Raji (cell line): ENCODE data around the gene CALM1.

Experiments
- POLR2A ChIP-seq: IDR thresholded peaks from 2 replicates; pipeline ENCODE4 v1.6.1; 2011; ENCODE audit warnings: low read depth, low read length, control low read depth; ENCODE audit not compliant: insufficient read depth

Gene CALM1

DNA sequence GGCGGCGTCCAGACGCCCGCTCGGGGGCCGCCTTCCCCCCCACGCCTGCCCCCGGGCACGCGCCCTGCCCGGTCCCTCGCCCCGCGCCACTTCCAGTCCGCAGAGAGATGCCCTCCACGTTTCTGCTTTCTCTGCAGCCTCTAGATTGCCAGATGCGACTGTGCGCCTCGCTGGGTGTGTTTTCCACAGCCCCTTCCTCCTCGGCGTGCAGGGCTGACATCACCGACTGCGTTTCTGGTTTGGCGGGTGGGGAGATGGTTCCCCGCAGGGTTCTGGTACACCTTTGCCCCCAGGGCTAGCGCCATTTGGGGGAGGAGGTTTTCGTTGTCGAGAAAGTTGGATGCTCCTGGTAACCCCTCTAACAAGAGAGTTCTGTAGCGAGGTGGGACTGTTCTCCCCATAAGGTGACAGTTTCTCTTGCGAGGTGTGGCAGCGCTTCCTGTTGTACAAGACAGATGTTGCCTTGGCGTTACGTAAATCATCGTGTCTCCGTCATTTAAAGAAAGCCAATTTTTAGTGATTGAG, 1.5 kb downstream of the CALM1 start:
- peak; percentile 46; the same call in 1 of the 2 replicates for TF ChIP-seq POLR2A

- no peak for TF ChIP-seq POLR2A
Measured at GRCh38 chr14:90398841-90399540, 2.2 kb downstream of the CALM1 start.

DNA sequence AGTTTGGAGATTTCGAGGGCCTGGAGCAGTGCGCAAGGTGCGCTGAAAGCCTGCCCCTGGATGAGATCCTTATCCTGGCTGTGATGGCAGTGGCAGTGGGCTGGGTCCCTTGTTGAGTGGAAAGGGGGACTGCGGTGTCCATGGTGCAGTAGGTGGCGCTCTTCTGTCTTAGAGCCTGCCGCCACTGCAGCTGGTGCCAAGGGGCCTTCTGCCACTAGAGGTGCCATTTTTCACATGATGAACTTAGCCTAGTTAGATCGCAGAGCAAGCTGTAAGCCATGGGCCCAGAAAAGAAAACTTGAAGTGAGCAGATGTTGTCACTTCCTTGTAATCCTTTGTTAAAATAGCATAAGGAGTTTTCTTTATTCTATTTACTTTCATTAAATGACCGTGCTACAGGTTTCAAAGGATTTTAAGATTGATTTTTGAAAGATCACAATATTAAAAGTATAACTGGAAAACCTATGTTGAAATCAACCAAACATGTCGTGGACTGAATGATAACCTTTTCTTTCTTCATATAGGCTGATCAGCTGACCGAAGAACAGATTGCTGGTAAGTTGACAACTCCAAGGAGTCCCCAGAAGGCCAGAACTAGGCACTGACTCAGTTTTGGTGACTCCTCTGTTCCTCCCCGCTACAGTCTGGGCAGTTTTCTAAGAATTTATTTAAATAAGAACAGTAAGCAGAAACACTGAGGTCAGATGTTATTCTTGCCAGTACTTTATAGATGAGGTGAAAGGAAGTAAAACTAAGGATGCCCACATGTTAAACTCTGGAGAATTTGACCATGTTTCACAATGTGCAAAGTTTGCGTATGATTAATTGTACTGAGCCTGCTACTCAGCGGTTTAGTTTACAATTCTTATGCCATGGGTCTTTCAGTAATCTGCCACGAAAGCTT, 3.0 kb downstream of the CALM1 start:
- TF ChIP-seq POLR2A, result no peak

DNA sequence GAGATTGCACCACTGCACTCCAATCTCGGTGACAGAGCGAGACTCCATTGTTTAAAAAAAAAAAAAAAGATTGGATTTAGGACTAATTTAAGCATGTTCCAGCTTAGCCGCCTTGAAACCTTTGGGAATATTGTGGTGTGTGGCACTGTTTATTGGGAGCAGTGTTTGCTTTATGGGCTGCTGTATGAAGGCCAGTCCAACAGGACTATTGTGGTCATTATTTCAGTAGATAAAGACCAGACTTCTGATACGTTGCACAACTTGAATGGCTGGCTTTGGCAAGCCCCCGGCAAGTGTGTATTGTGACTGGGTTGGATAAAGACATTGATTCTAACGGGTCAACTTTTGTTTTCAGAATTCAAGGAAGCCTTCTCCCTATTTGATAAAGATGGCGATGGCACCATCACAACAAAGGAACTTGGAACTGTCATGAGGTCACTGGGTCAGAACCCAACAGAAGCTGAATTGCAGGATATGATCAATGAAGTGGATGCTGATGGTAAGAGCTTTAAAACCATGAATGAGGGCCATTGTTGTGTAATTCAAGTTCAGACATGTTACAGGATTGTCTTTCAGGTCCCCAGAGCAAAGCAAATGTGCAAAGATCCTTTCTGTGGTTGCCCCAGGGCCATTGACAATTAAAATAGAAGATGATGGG, 4.2 kb downstream of the CALM1 start:
- TF ChIP-seq POLR2A, result no peak

- TF ChIP-seq POLR2A, result no peak
Measured at GRCh38 chr14:90402016-90402415, 5.2 kb downstream of the CALM1 start.

GRCh38 chr14:90403065-90403464, 6.2 kb downstream of the CALM1 start:
- TF ChIP-seq POLR2A, result no peak

GRCh38 chr14:90405101-90405500, 8.3 kb downstream of the CALM1 start:
- no peak for TF ChIP-seq POLR2A

DNA sequence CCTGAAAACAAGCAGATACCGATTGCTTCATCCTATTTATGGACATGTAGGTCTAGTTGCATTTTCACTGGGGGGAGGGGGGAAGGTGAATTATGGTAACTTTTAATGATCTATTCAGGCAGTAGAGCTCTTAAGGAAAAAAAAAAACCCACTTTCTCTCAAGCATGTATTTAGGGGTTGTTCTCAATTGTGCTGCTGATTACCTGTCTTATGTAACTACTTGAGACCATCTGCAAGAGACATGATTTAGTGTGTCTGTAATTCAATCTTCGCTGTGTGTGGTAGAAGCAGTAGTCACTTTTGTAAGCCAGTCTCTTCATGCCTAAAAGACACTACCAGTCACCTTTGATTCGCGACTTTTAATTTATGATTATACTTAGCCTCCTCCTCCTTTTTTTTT, 8.9 kb downstream of the CALM1 start:
- no peak for TF ChIP-seq POLR2A

DNA sequence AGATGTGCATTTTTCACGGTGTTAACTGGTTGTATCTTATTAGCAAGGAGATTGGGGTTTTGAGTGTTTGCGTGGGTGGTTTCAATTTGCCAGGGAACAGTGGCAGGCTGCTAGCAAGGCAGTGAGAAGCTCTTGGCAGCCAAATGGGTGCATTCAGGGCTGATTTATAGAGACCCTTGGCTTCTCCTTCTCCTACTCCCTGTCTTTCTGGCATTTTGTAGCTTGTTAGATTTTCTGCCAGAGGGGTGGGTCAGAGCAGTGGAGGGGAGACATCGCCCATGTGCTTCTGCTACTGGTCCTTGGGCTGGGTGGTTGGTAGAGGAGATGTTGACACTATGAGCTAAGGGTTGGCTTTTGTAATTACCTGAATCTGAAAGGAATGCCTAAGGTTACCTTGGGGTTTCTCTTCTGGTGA, 9.6 kb downstream of the CALM1 start:
- no peak for TF ChIP-seq POLR2A

GRCh38 chr14:90407230-90407629, 10.4 kb downstream of the CALM1 start:
- no peak for TF ChIP-seq POLR2A

- no peak for TF ChIP-seq POLR2A
Measured at GRCh38 chr14:90408713-90409112, 11.9 kb downstream of the CALM1 start.

DNA sequence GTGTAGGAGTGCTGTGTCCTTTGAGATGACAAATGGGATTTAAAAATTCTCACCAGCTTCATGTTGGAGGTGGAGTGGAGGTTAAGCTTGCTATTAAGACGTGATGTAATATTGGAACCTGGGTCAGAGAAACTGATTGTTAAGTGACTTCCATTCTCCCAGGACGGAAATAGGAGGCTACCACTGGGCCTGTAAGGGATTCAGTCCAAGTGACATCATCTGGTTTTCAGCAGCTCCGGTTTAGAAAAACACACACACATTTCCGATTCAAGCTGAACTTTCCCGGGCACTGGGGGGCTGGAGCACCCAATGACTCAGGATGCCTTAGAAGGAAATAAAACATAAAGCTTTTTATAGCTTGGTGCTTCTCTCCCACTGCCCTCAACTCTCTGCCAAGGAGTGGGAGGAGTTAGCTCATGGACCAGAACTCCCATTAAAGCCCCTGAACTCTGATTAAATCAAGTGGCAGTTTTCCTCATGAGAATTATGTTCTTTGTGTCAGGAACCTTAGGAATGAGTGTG, 12.4 kb downstream of the CALM1 start:
- no peak for TF ChIP-seq POLR2A

DNA sequence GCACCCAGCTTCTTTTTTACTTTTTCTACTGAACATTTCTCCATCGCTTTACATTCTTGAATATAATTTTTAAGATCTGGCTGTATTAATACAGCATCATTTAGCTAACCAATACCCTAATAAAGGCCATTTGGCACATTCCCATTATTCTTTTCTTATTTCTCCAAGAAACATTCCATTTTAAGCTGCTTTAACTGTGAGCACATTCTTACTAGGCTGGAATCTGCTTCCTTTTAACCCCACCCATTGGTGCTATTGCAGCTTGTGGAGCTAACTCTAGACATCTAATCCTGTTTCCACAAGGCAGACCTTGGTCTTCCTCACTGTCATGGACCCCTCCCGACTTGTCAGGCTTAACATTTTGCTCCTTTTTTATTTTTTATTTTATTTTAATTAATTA, 15.2 kb downstream of the CALM1 start:
- no peak for TF ChIP-seq POLR2A

DNA sequence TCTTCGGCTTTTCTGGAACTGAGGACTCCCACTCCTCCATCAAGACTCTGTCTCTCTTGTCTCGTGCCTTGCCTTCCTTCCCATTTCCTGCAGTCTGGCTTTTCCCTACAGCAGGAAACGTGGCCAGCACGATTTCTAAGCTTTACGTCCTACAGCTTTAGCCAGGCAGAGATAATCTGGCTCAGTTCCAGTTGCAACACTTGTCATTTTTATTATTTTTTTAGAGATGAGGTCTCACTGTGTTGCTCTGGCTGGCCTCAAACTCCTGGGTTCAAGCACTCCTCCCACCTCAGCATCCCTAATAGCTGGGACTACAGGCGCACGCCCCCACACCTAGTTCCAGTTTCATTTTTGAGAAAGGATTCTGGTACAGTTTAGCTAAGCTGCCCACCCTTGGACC, 19.9 kb downstream of the CALM1 start:
- TF ChIP-seq POLR2A, result no peak

GRCh38 chr14:90418053-90418452, 21.2 kb downstream of the CALM1 start:
- TF ChIP-seq POLR2A, result no peak
